Testis (tissue), 3 donors: ENCODE results near the gene PRKN. TPM values are rescaled to one million over a fixed set of nuclear protein-coding genes. Genes with fewer than 3 reads are reported as not detected.

Experiments
- DNase-seq: peaks from one replicate; pipeline ENCODE4 v3.0.0-alpha.2; 2019
- H3K27ac ChIP-seq, 2 donors: fragments of 200-600 bp; sonication (generic); one replicate each; pipeline ENCODE4 v1.5.1; 2019
- H3K27me3 ChIP-seq: fragments of 200-600 bp; sonication (generic); one replicate; pipeline ENCODE4 v1.5.1; 2019
- H3K36me3 ChIP-seq: fragments of 200-600 bp; sonication (generic); one replicate; pipeline ENCODE4 v1.5.1; 2017; ENCODE audit warnings: low read depth; ENCODE audit errors: missing control alignments
- H3K4me1 ChIP-seq: fragments of 200-600 bp; sonication (generic); one replicate; pipeline ENCODE4 v1.5.1; 2019
- H3K4me3 ChIP-seq, 2 donors: fragments of 200-600 bp; sonication (generic); one replicate each; pipeline ENCODE4 v1.5.1; 2017 to 2019
- H3K9me3 ChIP-seq: fragments of 200-600 bp; sonication (generic); one replicate; pipeline ENCODE4 v1.5.1; 2017
- CTCF ChIP-seq, 3 experiments: fragments of 450-650 bp in 2 of 3; fragments of 200-600 bp in 1 of 3; sonication (generic) in 1 of 3; IDR thresholded peaks; one replicate each; pipeline ENCODE4 v1.5.1; 2016 to 2019; ENCODE audit warnings: antibody characterized with exemption in 3 of 3, mild to moderate bottlenecking in 2 of 3, moderate library complexity in 1 of 3
- POLR2A ChIP-seq: fragments of 450-650 bp; IDR thresholded peaks from one replicate; pipeline ENCODE4 v1.6.1; 2017; ENCODE audit warnings: antibody characterized with exemption, mild to moderate bottlenecking, moderate library complexity
- WGBS, 2 donors: methylation state at CpG; one replicate each; pipeline ENCODE4 v1.1.5; 2018; 5-methylcytosine and 5-hydroxymethylcytosine counted together
- intact Hi-C: fragments of 100-400 bp; cut with DNase I; formaldehyde crosslinking; loops from one replicate; pipeline ENCODE4 v1.15.1; 2023; ENCODE audit warnings: low total_unique reads
- polyA plus RNA-seq: library from polyadenylated mRNA; stranded (reverse); fragments of 350-450 nt; fragmentation: Illumina TruSeq; extraction: RNeasy Lipid Tissue Mini Kit (QIAGEN cat#74804); gene quantifications from one replicate; pipeline ENCODE4 v1.2.3, GENCODE V29; 2014; ENCODE audit warnings: low read depth, low replicate concordance; ENCODE audit not compliant: insufficient read depth
- total RNA-seq, 2 donors: library from RNA; depleted of rRNA; stranded (reverse); fragments of >200 nt; gene quantifications; one replicate each; pipeline ENCODE4 v1.2.3, GENCODE V29; 2016

Gene PRKN
- total and polyA plus RNA-seq, 3 donors from 2014 or later: 19.1 to 34.5 (median 28.8) TPM

GRCh38 chr6:162092816-162093502 is 634.6 kb downstream of the PRKN start:
- DNase-seq: no peak
- Histone ChIP-seq H3K27ac (no peak overlapping the region), H3K36me3 (no peaks in the 10 kb centered on the region), H3K9me3 (no peaks in the 10 kb centered on the region), H3K4me3 (no peak overlapping the region), H3K27me3 (no peaks in the 10 kb centered on the region), H3K4me1 (no peaks in the 10 kb centered on the region)
- WGBS, 2 donors: 80 to 87% methylated on average over 11 of the region's 11 CpGs
- intact Hi-C loops: no loop called here
- TF ChIP-seq POLR2A: no peak
- TF ChIP-seq CTCF (IDR thresholded peaks at IDR 0.05): no peak

- DNase-seq: no peak
- 78 to 80% methylated on average over 2 of the region's 2 CpGs for WGBS, 2 donors
- H3K9me3 ChIP-seq: no peaks in the 10 kb centered on the region
- no peak overlapping the region for H3K4me3 ChIP-seq
- intact Hi-C loops: no loop called here
- TF ChIP-seq CTCF (IDR thresholded peaks at IDR 0.05): no peak
- TF ChIP-seq POLR2A: no peak
- H3K27ac ChIP-seq: no peak overlapping the region
- no peaks in the 10 kb centered on the region for H3K27me3 ChIP-seq
- H3K4me1 ChIP-seq: no peaks in the 10 kb centered on the region
- H3K36me3 ChIP-seq: no peaks in the 10 kb centered on the region
Observed at GRCh38 chr6:162090734-162091133, 636.8 kb downstream of the PRKN start.

DNA sequence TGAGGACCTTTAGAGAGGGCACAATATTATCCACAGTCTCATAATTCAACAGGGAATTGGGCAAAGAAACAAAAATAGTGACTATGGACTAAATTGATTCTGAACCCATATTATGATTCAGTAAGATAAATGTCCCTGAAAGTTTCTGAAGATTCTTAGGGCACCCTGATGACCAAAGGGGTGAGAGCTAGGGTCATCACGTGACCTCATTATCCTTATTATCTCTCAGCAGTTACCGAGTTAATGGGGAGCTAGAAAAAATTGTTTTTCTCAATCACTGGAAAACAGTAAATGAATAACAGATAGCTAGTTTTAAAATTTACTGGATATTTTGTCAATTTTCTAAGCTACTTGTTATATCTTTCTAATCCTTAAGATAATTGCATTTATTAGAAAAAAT is 639.5 kb downstream of the PRKN start:
- WGBS, 2 donors: 93 to 95% methylated on average over 2 of the region's 2 CpGs
- Histone ChIP-seq H3K4me1 (no peaks in the 10 kb centered on the region), H3K27me3 (no peaks in the 10 kb centered on the region), H3K9me3 (no peaks in the 10 kb centered on the region), H3K4me3 (no peak overlapping the region), H3K27ac (no peak overlapping the region), H3K36me3 (no peaks in the 10 kb centered on the region)
- no peak for TF ChIP-seq CTCF (IDR thresholded peaks at IDR 0.05)
- no peak for TF ChIP-seq POLR2A
- intact Hi-C loops: no loop called here
- no peak for DNase-seq

- TF ChIP-seq POLR2A (no peak), CTCF (IDR thresholded peaks at IDR 0.05) (no peak)
- no peak overlapping the region for H3K4me3 ChIP-seq
- no peaks in the 10 kb centered on the region for H3K9me3 ChIP-seq
- no peaks in the 10 kb centered on the region for H3K4me1 ChIP-seq
- no peak for DNase-seq
- intact Hi-C loops: no loop called here
- no peaks in the 10 kb centered on the region for H3K27me3 ChIP-seq
- no peaks in the 10 kb centered on the region for H3K36me3 ChIP-seq
- 85 to 96% methylated on average over 1 of the region's 1 CpG for WGBS, 2 donors
- no peak overlapping the region for H3K27ac ChIP-seq
Observed at GRCh38 chr6:162085561-162085960, 642.0 kb downstream of the PRKN start.

- TF ChIP-seq CTCF (IDR thresholded peaks at IDR 0.05) (no peak), POLR2A (no peak)
- no peak overlapping the region for H3K27ac ChIP-seq
- no peaks in the 10 kb centered on the region for H3K9me3 ChIP-seq
- no peaks in the 10 kb centered on the region for H3K36me3 ChIP-seq
- DNase-seq: no peak
- intact Hi-C loops: no loop called here
- 94 to 95% methylated on average over 1 of the region's 1 CpG for WGBS, 2 donors
- H3K4me3 ChIP-seq: no peak overlapping the region
- H3K4me1 ChIP-seq: no peaks in the 10 kb centered on the region
- no peaks in the 10 kb centered on the region for H3K27me3 ChIP-seq
Observed at GRCh38 chr6:162082520-162082919, 645.0 kb downstream of the PRKN start.
